ENCODE data around the gene TMIGD1.

Gene TMIGD1

DNA sequence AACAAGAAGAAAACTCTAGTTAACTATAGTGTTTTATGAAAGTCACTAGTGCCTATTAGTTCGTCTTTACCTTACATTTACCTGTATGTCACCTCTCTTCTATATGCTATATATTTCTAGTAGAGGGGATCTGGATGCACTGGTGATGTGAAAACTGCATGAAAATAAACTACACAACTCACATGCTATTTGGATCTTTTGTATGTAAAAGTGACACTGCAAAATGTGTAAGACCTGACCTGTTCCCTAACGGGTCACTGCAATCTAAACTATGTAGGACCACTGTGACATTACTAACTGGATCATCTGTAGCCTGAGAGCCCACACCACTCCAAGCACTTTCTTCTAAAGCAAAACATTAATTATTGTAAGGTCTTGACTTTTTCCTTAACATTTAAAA lies 43.8 kb downstream of the TMIGD1 start:
- H3K27ac ChIP-seq (ENCODE audit: low read depth, low read length) = no peak overlapping the region
- H4K20me1 ChIP-seq (ENCODE audit: control insufficient read depth, insufficient read depth, low read depth, low read length) = peaks cover 9% of the 10 kb centered on the region; the same call in 1 of the 2 replicates
- peaks cover 17% of the 10 kb centered on the region for H3K4me1 ChIP-seq (ENCODE audit: control insufficient read depth, low read length)
- no peaks in the 10 kb centered on the region for H3K9me3 ChIP-seq (ENCODE audit: control insufficient read depth, insufficient read depth, low read length)
- H3K4me2 ChIP-seq (ENCODE audit: low read length) = peak overlapping the region; percentile 88
- H3K36me3 ChIP-seq (ENCODE audit: control insufficient read depth, low read length) = peaks cover 60% of the 10 kb centered on the region
- peak overlapping the region; percentile 89 for H3K4me3 ChIP-seq (ENCODE audit: low read length)
- no peaks in the 10 kb centered on the region for H3K27me3 ChIP-seq (ENCODE audit: control insufficient read depth, low read length)
- no peaks in the 10 kb centered on the region for H3K9me2 ChIP-seq (replicated peaks; ENCODE audit: control insufficient read depth, low read length)
- H3F3A ChIP-seq (ENCODE audit: control insufficient read depth, insufficient read depth) = peaks cover 6% of the 10 kb centered on the region
- TF ChIP-seq, protein P1, sequence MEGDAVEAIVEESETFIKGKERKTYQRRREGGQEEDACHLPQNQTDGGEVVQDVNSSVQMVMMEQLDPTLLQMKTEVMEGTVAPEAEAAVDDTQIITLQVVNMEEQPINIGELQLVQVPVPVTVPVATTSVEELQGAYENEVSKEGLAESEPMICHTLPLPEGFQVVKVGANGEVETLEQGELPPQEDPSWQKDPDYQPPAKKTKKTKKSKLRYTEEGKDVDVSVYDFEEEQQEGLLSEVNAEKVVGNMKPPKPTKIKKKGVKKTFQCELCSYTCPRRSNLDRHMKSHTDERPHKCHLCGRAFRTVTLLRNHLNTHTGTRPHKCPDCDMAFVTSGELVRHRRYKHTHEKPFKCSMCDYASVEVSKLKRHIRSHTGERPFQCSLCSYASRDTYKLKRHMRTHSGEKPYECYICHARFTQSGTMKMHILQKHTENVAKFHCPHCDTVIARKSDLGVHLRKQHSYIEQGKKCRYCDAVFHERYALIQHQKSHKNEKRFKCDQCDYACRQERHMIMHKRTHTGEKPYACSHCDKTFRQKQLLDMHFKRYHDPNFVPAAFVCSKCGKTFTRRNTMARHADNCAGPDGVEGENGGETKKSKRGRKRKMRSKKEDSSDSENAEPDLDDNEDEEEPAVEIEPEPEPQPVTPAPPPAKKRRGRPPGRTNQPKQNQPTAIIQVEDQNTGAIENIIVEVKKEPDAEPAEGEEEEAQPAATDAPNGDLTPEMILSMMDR (IDR thresholded peaks at IDR 0.05; ENCODE audit: low read depth, low read length, poor library complexity, severe bottlenecking) = no peak
- TF ChIP-seq EZH2phosphoT487 (IDR thresholded peaks at IDR 0.05; ENCODE audit: borderline replicate concordance, low read length) = no peak
- peaks cover 33% of the 10 kb centered on the region for H3K79me2 ChIP-seq (ENCODE audit: control insufficient read depth, low read length)

DNA sequence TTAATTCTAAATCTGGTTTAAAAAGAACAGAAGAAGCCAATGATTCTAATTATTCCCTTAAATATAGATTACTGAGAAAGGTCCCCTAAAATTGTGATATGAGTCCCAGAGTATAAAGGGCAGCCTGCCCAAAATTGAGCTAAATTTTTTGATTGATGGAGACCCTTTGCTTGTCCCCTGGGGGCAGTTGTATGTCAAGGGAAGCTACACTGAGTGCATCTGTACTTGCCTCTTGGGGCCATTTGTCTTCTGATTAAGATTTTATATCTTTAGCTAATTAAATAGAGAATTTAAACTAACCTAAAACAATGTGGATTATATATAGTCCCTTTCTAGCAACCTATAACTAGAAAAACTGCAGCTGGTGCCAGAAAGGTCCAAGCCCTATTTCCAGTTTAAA lies 54.7 kb downstream of the TMIGD1 start:
- Histone ChIP-seq H3K9me2 (replicated peaks; ENCODE audit: control insufficient read depth, low read length) (no peaks in the 10 kb centered on the region), H3K27me3 (ENCODE audit: control insufficient read depth, low read length) (no peaks in the 10 kb centered on the region), H3K4me2 (ENCODE audit: low read length) (no peak overlapping the region), H3K36me3 (ENCODE audit: control insufficient read depth, low read length) (peaks cover 88% of the 10 kb centered on the region), H3K4me3 (ENCODE audit: low read length) (no peak overlapping the region), H3K79me2 (ENCODE audit: control insufficient read depth, low read length) (no peaks in the 10 kb centered on the region), H3K27ac (ENCODE audit: low read depth, low read length) (no peak overlapping the region), H3F3A (ENCODE audit: control insufficient read depth, insufficient read depth) (no peaks in the 10 kb centered on the region), H3K9me3 (ENCODE audit: control insufficient read depth, insufficient read depth, low read length) (no peaks in the 10 kb centered on the region), H4K20me1 (ENCODE audit: control insufficient read depth, insufficient read depth, low read depth, low read length) (no peaks in the 10 kb centered on the region), H3K4me1 (ENCODE audit: control insufficient read depth, low read length) (no peaks in the 10 kb centered on the region)
- TF ChIP-seq, protein P1 (IDR thresholded peaks at IDR 0.05; ENCODE audit: low read depth, low read length, poor library complexity, severe bottlenecking) = no peak
- TF ChIP-seq EZH2phosphoT487 (IDR thresholded peaks at IDR 0.05; ENCODE audit: borderline replicate concordance, low read length) = no peak

DNA sequence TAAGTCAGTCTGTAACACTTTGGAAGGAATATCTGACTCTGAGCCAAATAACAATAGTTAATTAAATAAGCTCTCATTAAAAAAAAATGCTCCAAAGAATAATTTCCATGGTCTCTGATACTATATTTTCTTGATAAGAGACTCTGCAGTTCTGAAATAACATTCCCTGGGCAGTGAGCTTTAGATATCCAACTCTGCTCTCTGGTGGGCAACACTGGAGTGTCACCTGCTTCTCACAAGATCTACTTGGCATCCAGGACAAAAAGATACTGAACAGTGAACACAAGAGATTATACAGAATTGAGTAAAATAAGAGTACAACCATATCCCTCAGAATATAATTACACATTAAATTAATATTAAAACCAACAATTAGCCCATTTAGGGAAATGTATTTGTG lies 55.8 kb downstream of the TMIGD1 start:
- H3K4me2 ChIP-seq (ENCODE audit: low read length) = no peak overlapping the region
- no peaks in the 10 kb centered on the region for H3K27me3 ChIP-seq (ENCODE audit: control insufficient read depth, low read length)
- TF ChIP-seq EZH2phosphoT487 (IDR thresholded peaks at IDR 0.05; ENCODE audit: borderline replicate concordance, low read length) = no peak
- TF ChIP-seq, protein P1 (IDR thresholded peaks at IDR 0.05; ENCODE audit: low read depth, low read length, poor library complexity, severe bottlenecking) = peak; percentile 12
- no peak overlapping the region for H3K4me3 ChIP-seq (ENCODE audit: low read length)
- H3K27ac ChIP-seq (ENCODE audit: low read depth, low read length) = no peak overlapping the region
- no peaks in the 10 kb centered on the region for H3K9me2 ChIP-seq (replicated peaks; ENCODE audit: control insufficient read depth, low read length)
- peaks cover 91% of the 10 kb centered on the region for H3K36me3 ChIP-seq (ENCODE audit: control insufficient read depth, low read length)
- no peaks in the 10 kb centered on the region for H4K20me1 ChIP-seq (ENCODE audit: control insufficient read depth, insufficient read depth, low read depth, low read length)
- H3K79me2 ChIP-seq (ENCODE audit: control insufficient read depth, low read length) = no peaks in the 10 kb centered on the region
- no peaks in the 10 kb centered on the region for H3K9me3 ChIP-seq (ENCODE audit: control insufficient read depth, insufficient read depth, low read length)
- no peaks in the 10 kb centered on the region for H3F3A ChIP-seq (ENCODE audit: control insufficient read depth, insufficient read depth)
- no peaks in the 10 kb centered on the region for H3K4me1 ChIP-seq (ENCODE audit: control insufficient read depth, low read length)
